GM12874 (cell line): ENCODE measurements around the gene RAB3A.

Source experiments
- CTCF ChIP-seq: IDR thresholded peaks from 2 replicates; pipeline ENCODE4 v1.5.1; 2011; ENCODE audit warnings: low read depth, mild to moderate bottlenecking, control low read depth, low read length, moderate library complexity; ENCODE audit not compliant: insufficient read depth

Gene RAB3A

GRCh38 chr19:18234194-18234593 is 30.4 kb upstream of the RAB3A start:
- no peak for TF ChIP-seq CTCF

GRCh38 chr19:18233224-18233825 is 29.5 kb upstream of the RAB3A start:
- TF ChIP-seq CTCF, result no peak

- TF ChIP-seq CTCF, result no peak
Observed at GRCh38 chr19:18232540-18233223, 28.8 kb upstream of the RAB3A start.

GRCh38 chr19:18231775-18232174 is 27.9 kb upstream of the RAB3A start:
- no peak for TF ChIP-seq CTCF

GRCh38 chr19:18230941-18231734 is 27.3 kb upstream of the RAB3A start:
- no peak for TF ChIP-seq CTCF

GRCh38 chr19:18229915-18230314 is 26.1 kb upstream of the RAB3A start:
- no peak for TF ChIP-seq CTCF

GRCh38 chr19:18229474-18229873 is 25.6 kb upstream of the RAB3A start:
- peak; percentile 70 for TF ChIP-seq CTCF
